Activated T-cell treated with anti-CD3 and anti-CD28 coated beads, Interleukin-2, amount 50 U/mL, for 72 hours (primary cell): Measurements from ENCODE around the gene ZNF229. TPM values are rescaled to one million over a fixed set of nuclear protein-coding genes. Genes with fewer than 3 reads are reported as not detected.
"Not testable (repeated sequence)": the region's sequence is repeated elsewhere in the genome, so short reads cannot be mapped to it uniquely, and the experiment has no call there.

ENCODE experiments used
- ATAC-seq, 2 donors: fragments of 150-1000 bp; cut with Tn5 transposase; replicated peaks in 1 of 2; 2 replicates each; pipeline ENCODE4 v1.10.0; 2021; ENCODE audit warnings: moderate library complexity in 2 of 2, mild to moderate bottlenecking in 1 of 2
- DNase-seq, 2 donors: peaks; one replicate each; pipeline ENCODE4 v3.0.0; 2021 to 2022; ENCODE audit warnings: mixed read lengths in 1 of 2
- H3K27ac Mint-ChIP-seq: one replicate; pipeline ENCODE4 v1.8.0; 2022; ENCODE audit warnings: mild to moderate bottlenecking, moderate library complexity, mixed read lengths
- H3K27me3 Mint-ChIP-seq: one replicate; pipeline ENCODE4 v1.8.0; 2022; ENCODE audit warnings: low read depth, mixed read lengths
- H3K36me3 Mint-ChIP-seq, 2 donors: one replicate each; pipeline ENCODE4 v1.8.0; 2022; ENCODE audit warnings: mixed read lengths in 2 of 2, mild to moderate bottlenecking in 1 of 2; ENCODE audit not compliant: insufficient read depth in 2 of 2
- H3K4me1 Mint-ChIP-seq: one replicate; pipeline ENCODE4 v1.8.0; 2022; ENCODE audit warnings: low read depth, mixed read lengths
- H3K4me3 Mint-ChIP-seq, 2 donors: one replicate each; pipeline ENCODE4 v1.8.0; 2022; ENCODE audit warnings: mild to moderate bottlenecking in 2 of 2, mixed read lengths in 2 of 2, moderate library complexity in 2 of 2
- H3K9me3 Mint-ChIP-seq, 2 donors: one replicate each; pipeline ENCODE4 v1.8.0; 2022; ENCODE audit warnings: mixed read lengths in 2 of 2
- total RNA-seq, 2 donors: library from RNA; stranded (reverse); gene quantifications; one replicate each; pipeline ENCODE4 v1.2.3, GENCODE V29; 2022

Gene ZNF229
- total RNA-seq, 2 donors from 2014 or later: 1.4 to 2.7 TPM

- not testable (repeated sequence) for H3K27me3 Mint-ChIP-seq, H3K4me1 Mint-ChIP-seq, DNase-seq, H3K27ac Mint-ChIP-seq, ATAC-seq, H3K4me3 Mint-ChIP-seq
- H3K36me3 Mint-ChIP-seq: peaks cover 10 to 15% of the 10 kb centered on the region in 2 donors
- H3K9me3 Mint-ChIP-seq: peaks cover 14 to 22% of the 10 kb centered on the region in 2 donors
Measured at GRCh38 chr19:44415553-44415952, 32.7 kb downstream of the ZNF229 start.

GRCh38 chr19:44401139-44402115 is 46.8 kb downstream of the ZNF229 start, which contains the start of gene ZNF285:
TSS of gene ZNF285 (minus strand) at chr19:44401608. CDS start at chr19:44397213, 4,395 bp downstream.
- no peaks in the 10 kb centered on the region for H3K27me3 Mint-ChIP-seq
- peaks cover 5% of the 10 kb centered on the region for H3K4me1 Mint-ChIP-seq
- DNase-seq: peak; percentile 82 to 87

GRCh38 chr19:44389268-44389667 is 59.0 kb downstream of the ZNF229 start:
- H3K27me3 Mint-ChIP-seq, ATAC-seq, H3K4me1 Mint-ChIP-seq, H3K4me3 Mint-ChIP-seq, DNase-seq, H3K27ac Mint-ChIP-seq: not testable (repeated sequence)
- H3K9me3 Mint-ChIP-seq: peaks cover 22 to 31% of the 10 kb centered on the region in 2 donors
- peaks cover 22 to 28% of the 10 kb centered on the region in 2 donors for H3K36me3 Mint-ChIP-seq

More at GRCh38 chr19:44401139-44402115, 46.8 kb downstream of the ZNF229 start, which contains the start of gene ZNF285:
- H3K27ac Mint-ChIP-seq: no peak within 1 kb of the TSS
- ATAC-seq: peak; percentile 99 to 100
- peaks cover 20 to 23% of the 10 kb centered on the region in 2 donors for H3K36me3 Mint-ChIP-seq
- peaks cover 18 to 20% of the 10 kb centered on the region in 2 donors for H3K9me3 Mint-ChIP-seq
- H3K4me3 Mint-ChIP-seq: peak within 1 kb of the TSS; percentile 87 to 99

Other genes with a start within 250 kb of the ZNF229 start
- 10 to 100 TPM; 31.5 to 36.6 TPM for gene ZNF227, start 235.9 kb downstream of the ZNF229 start, total RNA-seq
- gene ZNF233, start 188.6 kb downstream of the ZNF229 start, total RNA-seq: under 1 TPM; 0.28 to 0.38 TPM
- gene ZNF235, start 143.4 kb downstream of the ZNF229 start, total RNA-seq: 1 to 10 TPM; 4.7 to 6.2 TPM
- gene ZNF112, start 91.8 kb downstream of the ZNF229 start, total RNA-seq: under 1 TPM in 1 of 2 donors, not detected in 1; 0.07 TPM
- gene ZNF285, start 46.9 kb downstream of the ZNF229 start, total RNA-seq: 1 to 10 TPM; 1.9 to 2.2 TPM
- 10 to 100 TPM in 1 of 2 donors, 1 to 10 TPM in 1; 8.2 to 10.5 TPM for gene ZNF180, start 52.0 kb upstream of the ZNF229 start, total RNA-seq
- gene CEACAM20, start 81.2 kb upstream of the ZNF229 start, total RNA-seq: not detected
- gene IGSF23, start 165.1 kb upstream of the ZNF229 start, total RNA-seq: not detected
- 10 to 100 TPM; 13.9 to 17.5 TPM for gene PVR, start 195.4 kb upstream of the ZNF229 start, total RNA-seq
- gene CEACAM19, start 223.0 kb upstream of the ZNF229 start, total RNA-seq: 1 to 10 TPM; 3.0 to 4.3 TPM